HepG2 (cell line): ENCODE data around the gene SPANXN2. TPM values are rescaled to one million over a fixed set of nuclear protein-coding genes. Genes with fewer than 3 reads are reported as not detected.

Source experiments
- ATAC-seq: fragments of 200-7000 bp; cut with Tn5 transposase; 3 replicates; pipeline ENCODE4 v1.9.1; 2020; ENCODE audit warnings: mild to moderate bottlenecking, moderate library complexity
- BruUV-seq: library from RNA; stranded (reverse); fragments of 400-500 nt; replicated peaks from 2 replicates; lab custom pipeline; 2021; lab: Mats Ljungman, UMichigan
- CTCF ChIA-PET: fragments of 300-600 bp; formaldehyde crosslinking; extraction: SDS; loops from one replicate; lab custom pipeline; 2021; ENCODE audit warnings: low total read pairs, inconsistent platforms, low intra/inter-chr PET ratio; lab: Yijun Ruan, JAX
- POLR2A ChIA-PET: fragments of 350-600 bp; sonication (Branson Sonifier 250); formaldehyde crosslinking; loops from one replicate; lab custom pipeline; 2020; ENCODE audit warnings: antibody characterized with exemption, inconsistent platforms; lab: Yijun Ruan, JAX
- DNase-seq: peaks from one replicate; pipeline ENCODE4 v3.0.0-alpha.2; 2015; ENCODE audit warnings: low spot score
- FAIRE-seq: peaks from 3 replicates; lab custom pipeline; 2011; peaks lifted over from hg19 to GRCh38; lab: Jason Lieb, UNC
- H2AFZ ChIP-seq: one replicate; pipeline ENCODE4 v1.6.1; 2011; ENCODE audit warnings: low read length, inconsistent platforms
- H3K27ac ChIP-seq: fragments of 300-600 bp; 3 replicates; pipeline ENCODE4 v1.8.0; 2011; ENCODE audit warnings: mixed run types, mild to moderate bottlenecking, mixed read lengths, low read length, inconsistent platforms; ENCODE audit not compliant: insufficient read depth; ENCODE audit errors: extremely low read length
- H3K27me3 ChIP-seq, 2 experiments: fragments of 200-600 bp in 1 of 2; 2 replicates in 1 of 2; 3 replicates in 1 of 2; pipeline versions ENCODE4 v1.6.0 to v1.8.0; 2011; ENCODE audit warnings: low read length in 2 of 2, mild to moderate bottlenecking in 2 of 2, moderate library complexity in 2 of 2, inconsistent platforms in 1 of 2; ENCODE audit not compliant: insufficient read depth in 2 of 2, control insufficient read depth in 1 of 2
- H3K36me3 ChIP-seq, 2 experiments: fragments of 200-600 bp in 1 of 2; replicated peaks in 1 of 2; 2 replicates in 1 of 2; 3 replicates in 1 of 2; pipeline versions ENCODE4 v1.5.1 to v1.8.0; 2011; ENCODE audit warnings: low read length in 2 of 2, inconsistent platforms in 1 of 2; ENCODE audit not compliant: insufficient read depth in 2 of 2, control insufficient read depth in 1 of 2
- H3K4me1 ChIP-seq: 2 replicates; pipeline ENCODE4 v1.5.1; 2012; ENCODE audit warnings: low read length, inconsistent platforms; ENCODE audit not compliant: insufficient read depth
- H3K4me2 ChIP-seq: 2 replicates; pipeline ENCODE4 v1.6.0; 2011; ENCODE audit warnings: low read depth, low read length, inconsistent platforms
- H3K4me3 ChIP-seq, 3 experiments: fragments of 200-600 bp in 1 of 3; sonication (generic), shearing (Covaris generic) in 1 of 3; replicated peaks in 1 of 3; 2 replicates each; pipeline ENCODE4 v1.5.1; 2011 to 2016; ENCODE audit warnings: low read length in 3 of 3, inconsistent platforms in 2 of 3, low read depth in 2 of 3, mild to moderate bottlenecking in 2 of 3, control low read depth in 1 of 3, mixed read lengths in 1 of 3; ENCODE audit not compliant: insufficient read depth in 1 of 3
- H3K79me2 ChIP-seq: one replicate; pipeline ENCODE4 v1.6.1; 2011; ENCODE audit warnings: low read length, inconsistent platforms; ENCODE audit not compliant: insufficient read depth
- H3K9ac ChIP-seq: 2 replicates; pipeline ENCODE4 v1.6.0; 2011; ENCODE audit warnings: mild to moderate bottlenecking, low read depth, low read length, inconsistent platforms; ENCODE audit not compliant: insufficient read depth
- H3K9me3 ChIP-seq: 2 replicates; pipeline ENCODE4 v1.5.1; 2012; ENCODE audit warnings: mild to moderate bottlenecking, low read length
- H4K20me1 ChIP-seq: 2 replicates; pipeline ENCODE4 v1.6.0; 2011; ENCODE audit warnings: inconsistent platforms, mild to moderate bottlenecking, low read length, moderate library complexity; ENCODE audit not compliant: insufficient read depth
- ZBTB3 ChIP-seq: sonication (generic); formaldehyde crosslinking; IDR thresholded peaks from 2 replicates; pipeline ENCODE4 v1.4.0; 2020; ENCODE audit warnings: low read depth, mild to moderate bottlenecking, moderate library complexity, missing genetic modification reagents, borderline replicate concordance
- ZNF432 ChIP-seq: sonication (generic); formaldehyde crosslinking; IDR thresholded peaks from 2 replicates; pipeline ENCODE4 v1.5.0; 2020; ENCODE audit warnings: missing genetic modification reagents, mild to moderate bottlenecking, borderline replicate concordance
- ZNF660 ChIP-seq: sonication (generic); formaldehyde crosslinking; IDR thresholded peaks from 2 replicates; pipeline ENCODE4 v1.5.1; 2020; ENCODE audit warnings: mild to moderate bottlenecking, low read depth, missing genetic modification reagents, borderline replicate concordance
- ZSCAN25 ChIP-seq: sonication (generic); formaldehyde crosslinking; IDR thresholded peaks from 2 replicates; pipeline ENCODE4 v1.8.0; 2022; ENCODE audit warnings: mild to moderate bottlenecking, missing genetic modification reagents
- WGBS: methylation state at CpG from one replicate; pipeline ENCODE4 v1.1.6; 2017; ENCODE audit warnings: low lambda C conversion rate; 5-methylcytosine and 5-hydroxymethylcytosine counted together
- in situ Hi-C: cut with HindIII; loops from 2 replicates; pipeline ENCODE4 v1.10.0; 2017; ENCODE audit warnings: low pct_unique_long_range_greater_than_20kb; ENCODE audit not compliant: extremely low pct_ligation_motif_present
- intact Hi-C: fragments of 100-400 bp; cut with micrococcal nuclease; formaldehyde crosslinking; loops from one replicate; pipeline ENCODE4 v1.10.0; 2022; ENCODE audit not compliant: unreplicated experiment
- polyA plus RNA-seq, 8 experiments: library from polyadenylated mRNA; depleted of rRNA in 3 of 8; stranded (reverse) in 7 of 8; unstranded in 1 of 8; fragments of >200 nt; fragmentation: Illumina TruSeq in 4 of 8; extraction: Trizol in 4 of 8; gene quantifications; 2 replicates each; pipeline versions ENCODE4 v1.2.1 to v1.2.3, GENCODE V29; 2011 to 2016; ENCODE audit warnings: low read depth in 4 of 8, missing spikeins in 1 of 8, mixed read lengths in 1 of 8; ENCODE audit not compliant: insufficient read depth in 1 of 8
- total RNA-seq, 5 experiments: library from RNA; depleted of rRNA; stranded (reverse); fragments of >200 nt; fragmentation: Illumina TruSeq; extraction: Trizol; gene quantifications; 2 replicates each; pipeline ENCODE4 v1.2.3, GENCODE V29; 2016; ENCODE audit warnings: low read depth in 1 of 5

The SPANXN2 gene
- total and polyA plus RNA-seq, 2 of the 13 experiments (the other 11 are each of a cell fraction or from before 2014, with no cell fraction given): not detected

DNA sequence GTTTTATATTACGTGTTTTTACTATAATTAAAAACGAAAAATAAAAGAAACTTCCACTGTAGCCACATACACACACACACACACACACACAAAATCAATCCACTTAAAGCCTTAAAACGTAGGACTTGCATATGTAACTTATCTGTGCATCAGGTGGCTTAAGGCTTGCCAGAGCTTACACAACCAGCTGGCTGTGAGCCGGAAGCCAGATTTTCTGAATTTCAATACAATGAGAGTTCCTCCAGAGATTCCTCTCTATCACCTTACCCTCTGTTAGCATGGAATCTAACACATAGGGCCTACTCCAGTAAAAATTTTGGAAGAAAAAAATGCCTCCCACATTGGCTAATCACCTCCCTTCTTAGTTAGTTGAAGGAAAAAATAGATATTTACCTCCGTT lies 56.8 kb downstream of the SPANXN2 start:
- WGBS: 1% methylated on average over 5 of the region's 5 CpGs
- H3K4me1 ChIP-seq: no peaks in the 10 kb centered on the region
- H3K79me2 ChIP-seq: no peaks in the 10 kb centered on the region
- no peak overlapping the region for H3K27ac ChIP-seq
- no peaks in the 10 kb centered on the region for H3K36me3 ChIP-seq
- DNase-seq: no peak
- H3K9ac ChIP-seq: no peak overlapping the region
- H2AFZ ChIP-seq: no peak overlapping the region
- H4K20me1 ChIP-seq: no peaks in the 10 kb centered on the region
- no peak overlapping the region for H3K4me2 ChIP-seq
- ATAC-seq: no peak
- in situ Hi-C loops (no loop called here), intact Hi-C loops (no loop called here)
- no peaks in the 10 kb centered on the region for H3K27me3 ChIP-seq
- H3K4me3 ChIP-seq: no peak overlapping the region
- POLR2A ChIA-PET: no interaction called here
- no peaks in the 10 kb centered on the region for H3K9me3 ChIP-seq
- no peak for FAIRE-seq
- CTCF ChIA-PET: interaction anchor here (1.1 kb wide), 1 partner anchor 1527 kb away, joined by 4 read pairs; no protein-coding TSS in a partner anchor
- TF ChIP-seq ZNF432 (CRISPR knock-in tag): no peak
- no peak for TF ChIP-seq ZSCAN25 (CRISPR knock-in tag)
- no peak for TF ChIP-seq ZBTB3 (CRISPR knock-in tag)
- no peak for TF ChIP-seq ZNF660 (CRISPR knock-in tag)
- no TSS peak for BruUV-seq

Other genes with a start within 250 kb of the SPANXN2 start
- not detected in 2 replicates for gene SPANXN3, start 203.3 kb downstream of the SPANXN2 start, total RNA-seq (2016; rRNA removed; fragmentation: Illumina TruSeq; extraction: Trizol)
- gene SPANXN3, start 203.3 kb downstream of the SPANXN2 start, polyA plus RNA-seq (2011; rRNA removed): not detected in 2 replicates
- gene SLITRK4, start 84.7 kb downstream of the SPANXN2 start, total RNA-seq (2016; rRNA removed; fragmentation: Illumina TruSeq; extraction: Trizol): not detected in 2 replicates
- gene SLITRK4, start 84.7 kb downstream of the SPANXN2 start, polyA plus RNA-seq (2011; rRNA removed): not detected in 2 replicates
- gene UBE2NL, start 163.3 kb upstream of the SPANXN2 start, total RNA-seq (2016; rRNA removed; fragmentation: Illumina TruSeq; extraction: Trizol): not detected in 2 replicates
- gene UBE2NL, start 163.3 kb upstream of the SPANXN2 start, polyA plus RNA-seq (2011; rRNA removed): not detected in 2 replicates